ENCODE results near the gene AUTS2. TPM values are rescaled to one million over a fixed set of nuclear protein-coding genes. Genes with fewer than 3 reads are reported as not detected.

The AUTS2 gene
- total RNA-seq, 1 experiment from 2014 or later, result 50.0 TPM

DNA sequence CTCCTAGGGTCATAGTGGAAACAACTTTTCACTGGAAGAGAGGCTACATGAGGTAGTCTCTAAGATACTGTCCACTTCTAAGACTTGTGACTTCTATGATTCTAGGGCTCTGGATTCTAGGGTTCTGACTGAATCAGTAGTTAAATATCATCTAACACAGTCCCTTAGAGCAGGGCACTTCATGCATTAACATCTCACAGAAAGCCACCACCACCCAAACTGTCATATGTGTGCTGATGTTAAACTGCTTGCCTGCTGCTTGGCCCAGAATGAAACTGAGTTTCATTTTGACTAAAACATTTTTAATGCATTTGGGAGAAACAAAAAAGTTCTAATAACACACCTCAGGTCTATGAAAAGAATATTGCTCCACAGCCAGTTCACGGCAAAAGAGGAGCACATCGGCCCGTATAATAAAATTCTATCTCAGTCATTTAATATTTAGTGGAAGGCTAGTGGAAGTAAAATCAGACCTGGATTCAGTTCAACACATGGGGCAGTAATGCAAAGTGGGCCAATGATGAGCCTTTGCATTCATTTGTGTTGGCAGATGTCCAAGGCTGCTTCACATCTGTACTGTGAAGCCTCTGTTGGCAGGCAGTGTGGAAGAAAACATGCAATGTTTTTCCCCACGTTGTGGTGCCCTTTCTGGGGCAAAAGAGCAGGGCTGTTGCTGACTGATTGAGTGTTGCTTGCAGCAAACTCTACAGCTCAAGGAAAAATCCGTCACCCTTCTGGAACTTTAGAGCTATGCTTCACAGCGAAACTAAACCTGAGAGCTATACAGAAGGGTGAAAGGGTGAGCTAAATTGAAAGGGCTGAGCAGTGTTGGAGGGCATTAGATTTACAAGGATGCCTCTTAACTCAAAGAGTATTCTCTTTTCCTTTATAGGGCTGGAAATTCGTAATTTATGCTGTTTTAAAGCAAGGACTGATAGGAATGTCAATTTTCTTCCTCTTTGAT is 33.5 kb upstream of the AUTS2 start (continued):
- TF ChIP-seq, protein P1, sequence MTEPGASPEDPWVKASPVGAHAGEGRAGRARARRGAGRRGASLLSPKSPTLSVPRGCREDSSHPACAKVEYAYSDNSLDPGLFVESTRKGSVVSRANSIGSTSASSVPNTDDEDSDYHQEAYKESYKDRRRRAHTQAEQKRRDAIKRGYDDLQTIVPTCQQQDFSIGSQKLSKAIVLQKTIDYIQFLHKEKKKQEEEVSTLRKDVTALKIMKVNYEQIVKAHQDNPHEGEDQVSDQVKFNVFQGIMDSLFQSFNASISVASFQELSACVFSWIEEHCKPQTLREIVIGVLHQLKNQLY (CRISPR knock-in tag; IDR thresholded peaks at IDR 0.05), result no peak

DNA sequence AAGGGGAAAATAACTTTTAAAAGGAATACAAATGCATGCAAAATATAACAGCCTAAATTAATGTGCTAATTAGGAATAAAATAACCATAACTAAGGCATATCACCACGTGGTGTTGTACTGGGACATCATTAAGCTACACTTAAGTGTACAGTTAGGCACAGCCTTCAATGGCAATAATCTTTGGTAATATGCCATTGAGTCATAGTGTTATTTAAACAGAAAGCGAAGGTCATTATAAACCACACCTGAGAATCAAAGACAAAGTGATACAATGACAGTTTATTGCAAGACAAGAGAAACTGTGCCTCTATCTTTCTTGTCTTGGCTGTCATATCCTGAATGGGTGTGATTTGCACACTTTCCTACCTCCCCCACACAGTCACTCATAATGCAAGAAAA is 30.5 kb upstream of the AUTS2 start:
- H3K27ac Mint-ChIP-seq, result no peak overlapping the region
- no peaks in the 10 kb centered on the region for H3K9me3 Mint-ChIP-seq
- peaks cover 6% of the 10 kb centered on the region; the same call in 1 of the 2 replicates for H3K27me3 Mint-ChIP-seq (ENCODE audit: low read depth)
- no peaks in the 10 kb centered on the region for H3K36me3 Mint-ChIP-seq
- DNase-seq (ENCODE audit: low spot score) (no peak), ATAC-seq (no peak)
- POLR2A ChIA-PET, result no interaction called here
- no peaks in the 10 kb centered on the region for H3K4me1 Mint-ChIP-seq
- CTCF ChIA-PET, result no interaction called here
- H3K4me3 Mint-ChIP-seq, result no peak overlapping the region
- TF ChIP-seq, protein P2, sequence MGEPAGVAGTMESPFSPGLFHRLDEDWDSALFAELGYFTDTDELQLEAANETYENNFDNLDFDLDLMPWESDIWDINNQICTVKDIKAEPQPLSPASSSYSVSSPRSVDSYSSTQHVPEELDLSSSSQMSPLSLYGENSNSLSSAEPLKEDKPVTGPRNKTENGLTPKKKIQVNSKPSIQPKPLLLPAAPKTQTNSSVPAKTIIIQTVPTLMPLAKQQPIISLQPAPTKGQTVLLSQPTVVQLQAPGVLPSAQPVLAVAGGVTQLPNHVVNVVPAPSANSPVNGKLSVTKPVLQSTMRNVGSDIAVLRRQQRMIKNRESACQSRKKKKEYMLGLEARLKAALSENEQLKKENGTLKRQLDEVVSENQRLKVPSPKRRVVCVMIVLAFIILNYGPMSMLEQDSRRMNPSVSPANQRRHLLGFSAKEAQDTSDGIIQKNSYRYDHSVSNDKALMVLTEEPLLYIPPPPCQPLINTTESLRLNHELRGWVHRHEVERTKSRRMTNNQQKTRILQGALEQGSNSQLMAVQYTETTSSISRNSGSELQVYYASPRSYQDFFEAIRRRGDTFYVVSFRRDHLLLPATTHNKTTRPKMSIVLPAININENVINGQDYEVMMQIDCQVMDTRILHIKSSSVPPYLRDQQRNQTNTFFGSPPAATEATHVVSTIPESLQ (CRISPR knock-in tag; IDR thresholded peaks at IDR 0.05), result no peak
- TF ChIP-seq EMX1 (CRISPR knock-in tag; IDR thresholded peaks at IDR 0.05) (no peak), ELF4 (CRISPR knock-in tag; IDR thresholded peaks at IDR 0.05; ENCODE audit: low read depth) (no peak), GRHL2 (CRISPR knock-in tag; IDR thresholded peaks at IDR 0.05; ENCODE audit: insufficient replicate concordance, severe bottlenecking) (no peak), ZNF423 (CRISPR knock-in tag; IDR thresholded peaks at IDR 0.05) (no peak), TCF7 (CRISPR knock-in tag; IDR thresholded peaks at IDR 0.05; ENCODE audit: low read depth) (no peak), MXD4 (CRISPR knock-in tag; IDR thresholded peaks at IDR 0.05; ENCODE audit: borderline replicate concordance) (no peak), NFATC4 (CRISPR knock-in tag; IDR thresholded peaks at IDR 0.05) (no peak)
- TF ChIP-seq, protein P3, sequence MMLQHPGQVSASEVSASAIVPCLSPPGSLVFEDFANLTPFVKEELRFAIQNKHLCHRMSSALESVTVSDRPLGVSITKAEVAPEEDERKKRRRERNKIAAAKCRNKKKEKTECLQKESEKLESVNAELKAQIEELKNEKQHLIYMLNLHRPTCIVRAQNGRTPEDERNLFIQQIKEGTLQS (CRISPR knock-in tag; conservative IDR thresholded peaks at IDR 0.05), result no peak
- TF ChIP-seq, protein P1 (CRISPR knock-in tag; IDR thresholded peaks at IDR 0.05), result no peak
- TF ChIP-seq, protein P4, sequence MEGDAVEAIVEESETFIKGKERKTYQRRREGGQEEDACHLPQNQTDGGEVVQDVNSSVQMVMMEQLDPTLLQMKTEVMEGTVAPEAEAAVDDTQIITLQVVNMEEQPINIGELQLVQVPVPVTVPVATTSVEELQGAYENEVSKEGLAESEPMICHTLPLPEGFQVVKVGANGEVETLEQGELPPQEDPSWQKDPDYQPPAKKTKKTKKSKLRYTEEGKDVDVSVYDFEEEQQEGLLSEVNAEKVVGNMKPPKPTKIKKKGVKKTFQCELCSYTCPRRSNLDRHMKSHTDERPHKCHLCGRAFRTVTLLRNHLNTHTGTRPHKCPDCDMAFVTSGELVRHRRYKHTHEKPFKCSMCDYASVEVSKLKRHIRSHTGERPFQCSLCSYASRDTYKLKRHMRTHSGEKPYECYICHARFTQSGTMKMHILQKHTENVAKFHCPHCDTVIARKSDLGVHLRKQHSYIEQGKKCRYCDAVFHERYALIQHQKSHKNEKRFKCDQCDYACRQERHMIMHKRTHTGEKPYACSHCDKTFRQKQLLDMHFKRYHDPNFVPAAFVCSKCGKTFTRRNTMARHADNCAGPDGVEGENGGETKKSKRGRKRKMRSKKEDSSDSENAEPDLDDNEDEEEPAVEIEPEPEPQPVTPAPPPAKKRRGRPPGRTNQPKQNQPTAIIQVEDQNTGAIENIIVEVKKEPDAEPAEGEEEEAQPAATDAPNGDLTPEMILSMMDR (IDR thresholded peaks at IDR 0.05), result no peak
- TF ChIP-seq, protein P5, sequence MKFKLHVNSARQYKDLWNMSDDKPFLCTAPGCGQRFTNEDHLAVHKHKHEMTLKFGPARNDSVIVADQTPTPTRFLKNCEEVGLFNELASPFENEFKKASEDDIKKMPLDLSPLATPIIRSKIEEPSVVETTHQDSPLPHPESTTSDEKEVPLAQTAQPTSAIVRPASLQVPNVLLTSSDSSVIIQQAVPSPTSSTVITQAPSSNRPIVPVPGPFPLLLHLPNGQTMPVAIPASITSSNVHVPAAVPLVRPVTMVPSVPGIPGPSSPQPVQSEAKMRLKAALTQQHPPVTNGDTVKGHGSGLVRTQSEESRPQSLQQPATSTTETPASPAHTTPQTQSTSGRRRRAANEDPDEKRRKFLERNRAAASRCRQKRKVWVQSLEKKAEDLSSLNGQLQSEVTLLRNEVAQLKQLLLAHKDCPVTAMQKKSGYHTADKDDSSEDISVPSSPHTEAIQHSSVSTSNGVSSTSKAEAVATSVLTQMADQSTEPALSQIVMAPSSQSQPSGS (CRISPR knock-in tag; IDR thresholded peaks at IDR 0.05; ENCODE audit: borderline replicate concordance, low read depth), result no peak
- TF ChIP-seq, protein P6, sequence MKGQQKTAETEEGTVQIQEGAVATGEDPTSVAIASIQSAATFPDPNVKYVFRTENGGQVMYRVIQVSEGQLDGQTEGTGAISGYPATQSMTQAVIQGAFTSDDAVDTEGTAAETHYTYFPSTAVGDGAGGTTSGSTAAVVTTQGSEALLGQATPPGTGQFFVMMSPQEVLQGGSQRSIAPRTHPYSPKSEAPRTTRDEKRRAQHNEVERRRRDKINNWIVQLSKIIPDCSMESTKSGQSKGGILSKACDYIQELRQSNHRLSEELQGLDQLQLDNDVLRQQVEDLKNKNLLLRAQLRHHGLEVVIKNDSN (CRISPR knock-in tag; IDR thresholded peaks at IDR 0.05), result no peak
- TF ChIP-seq, protein P7, sequence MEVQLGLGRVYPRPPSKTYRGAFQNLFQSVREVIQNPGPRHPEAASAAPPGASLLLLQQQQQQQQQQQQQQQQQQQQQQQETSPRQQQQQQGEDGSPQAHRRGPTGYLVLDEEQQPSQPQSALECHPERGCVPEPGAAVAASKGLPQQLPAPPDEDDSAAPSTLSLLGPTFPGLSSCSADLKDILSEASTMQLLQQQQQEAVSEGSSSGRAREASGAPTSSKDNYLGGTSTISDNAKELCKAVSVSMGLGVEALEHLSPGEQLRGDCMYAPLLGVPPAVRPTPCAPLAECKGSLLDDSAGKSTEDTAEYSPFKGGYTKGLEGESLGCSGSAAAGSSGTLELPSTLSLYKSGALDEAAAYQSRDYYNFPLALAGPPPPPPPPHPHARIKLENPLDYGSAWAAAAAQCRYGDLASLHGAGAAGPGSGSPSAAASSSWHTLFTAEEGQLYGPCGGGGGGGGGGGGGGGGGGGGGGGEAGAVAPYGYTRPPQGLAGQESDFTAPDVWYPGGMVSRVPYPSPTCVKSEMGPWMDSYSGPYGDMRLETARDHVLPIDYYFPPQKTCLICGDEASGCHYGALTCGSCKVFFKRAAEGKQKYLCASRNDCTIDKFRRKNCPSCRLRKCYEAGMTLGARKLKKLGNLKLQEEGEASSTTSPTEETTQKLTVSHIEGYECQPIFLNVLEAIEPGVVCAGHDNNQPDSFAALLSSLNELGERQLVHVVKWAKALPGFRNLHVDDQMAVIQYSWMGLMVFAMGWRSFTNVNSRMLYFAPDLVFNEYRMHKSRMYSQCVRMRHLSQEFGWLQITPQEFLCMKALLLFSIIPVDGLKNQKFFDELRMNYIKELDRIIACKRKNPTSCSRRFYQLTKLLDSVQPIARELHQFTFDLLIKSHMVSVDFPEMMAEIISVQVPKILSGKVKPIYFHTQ (CRISPR knock-in tag; IDR thresholded peaks at IDR 0.05), result no peak
